Naive thymus-derived CD4-positive, alpha-beta T cell (primary cell): Measurements from ENCODE around the gene POLRMT. TPM values are rescaled to one million over a fixed set of nuclear protein-coding genes. Genes with fewer than 3 reads are reported as not detected.

Experiments
- ATAC-seq: fragments of 150-1000 bp; cut with Tn5 transposase; 2 replicates; pipeline ENCODE4 v1.10.0; 2021; ENCODE audit warnings: mild to moderate bottlenecking, moderate library complexity
- CTCF ChIA-PET: fragments of 350-600 bp; sonication (Branson Sonifier 250); formaldehyde crosslinking; loops from one replicate; lab custom pipeline; 2021; ENCODE audit warnings: antibody characterized with exemption; lab: Charles Lee
- POLR2A ChIA-PET: fragments of 350-600 bp; sonication (Branson Sonifier 250); formaldehyde crosslinking; loops from one replicate; lab custom pipeline; 2021; ENCODE audit warnings: antibody characterized with exemption, inconsistent platforms; lab: Charles Lee
- DNase-seq, 9 donors: peaks; one replicate each; pipeline versions ENCODE4 v3.0.0 to v3.0.0-alpha.2; 2020 to 2022; ENCODE audit warnings: mixed read lengths in 1 of 9
- H3K27ac ChIP-seq: one replicate; pipeline ENCODE4 v1.7.0; 2013; ENCODE audit warnings: mild to moderate bottlenecking, low read depth, low read length, moderate library complexity
- H3K27me3 ChIP-seq, 2 donors: one replicate each; pipeline ENCODE4 v1.7.0; 2013; ENCODE audit warnings: low read length in 2 of 2, mild to moderate bottlenecking in 2 of 2, moderate library complexity in 2 of 2; ENCODE audit not compliant: control insufficient read depth in 2 of 2, insufficient read depth in 2 of 2
- H3K36me3 ChIP-seq, 3 experiments: 1 replicate in 2 of 3; 2 replicates in 1 of 3; pipeline ENCODE4 v1.7.0; 2013; ENCODE audit warnings: low read length in 3 of 3, mild to moderate bottlenecking in 3 of 3, moderate library complexity in 1 of 3; ENCODE audit not compliant: insufficient read depth in 3 of 3, control insufficient read depth in 2 of 3
- H3K4me1 ChIP-seq, 2 donors: one replicate each; pipeline ENCODE4 v1.7.0; 2013; ENCODE audit warnings: low read length in 2 of 2, mild to moderate bottlenecking in 2 of 2, moderate library complexity in 1 of 2; ENCODE audit not compliant: control insufficient read depth in 2 of 2, insufficient read depth in 2 of 2
- H3K4me3 ChIP-seq: 2 replicates; pipeline ENCODE4 v1.7.0; 2013; ENCODE audit warnings: mild to moderate bottlenecking, low read length
- H3K9me3 ChIP-seq, 3 experiments: 1 replicate in 2 of 3; 2 replicates in 1 of 3; pipeline ENCODE4 v1.7.0; 2013; ENCODE audit warnings: low read length in 3 of 3; ENCODE audit not compliant: control insufficient read depth in 2 of 3
- H3K27ac Mint-ChIP-seq, 9 donors: one replicate each; pipeline ENCODE4 v1.8.0; 2020 to 2022; ENCODE audit warnings: mixed read lengths in 9 of 9, mild to moderate bottlenecking in 8 of 9, moderate library complexity in 5 of 9, inconsistent platforms in 2 of 9
- H3K27me3 Mint-ChIP-seq, 5 donors: one replicate each; pipeline ENCODE4 v1.8.0; 2021 to 2022; ENCODE audit warnings: mixed read lengths in 5 of 5, mild to moderate bottlenecking in 1 of 5
- H3K36me3 Mint-ChIP-seq, 5 donors: one replicate each; pipeline ENCODE4 v1.8.0; 2020 to 2022; ENCODE audit warnings: mixed read lengths in 5 of 5, mild to moderate bottlenecking in 3 of 5, inconsistent platforms in 1 of 5
- H3K4me1 Mint-ChIP-seq, 7 donors: one replicate each; pipeline ENCODE4 v1.8.0; 2020 to 2022; ENCODE audit warnings: mixed read lengths in 7 of 7, mild to moderate bottlenecking in 3 of 7, inconsistent platforms in 1 of 7
- H3K4me3 Mint-ChIP-seq, 10 donors: one replicate each; pipeline ENCODE4 v1.8.0; 2020 to 2022; ENCODE audit warnings: mild to moderate bottlenecking in 10 of 10, mixed read lengths in 10 of 10, moderate library complexity in 6 of 10, inconsistent platforms in 2 of 10
- H3K9me3 Mint-ChIP-seq, 11 donors: one replicate each; pipeline ENCODE4 v1.8.0; 2020 to 2022; ENCODE audit warnings: mixed read lengths in 11 of 11, mild to moderate bottlenecking in 4 of 11, inconsistent platforms in 1 of 11, moderate library complexity in 1 of 11
- intact Hi-C, 2 donors: fragments of 100-400 bp; cut with micrococcal nuclease; formaldehyde crosslinking; loops; one replicate each; pipeline ENCODE4 v1.15.1; 2023
- polyA plus RNA-seq, 2 donors: library from polyadenylated mRNA; unstranded; fragments of 300-500 nt; fragmentation: Illumina TruSeq; gene quantifications; one replicate each; pipeline ENCODE4 v1.2.3, GENCODE V29; 2021
- total RNA-seq, 6 experiments: library from RNA in 5 of 6; stranded (reverse) in 5 of 6; gene quantifications; 1 replicate in 5 of 6; 2 replicates in 1 of 6; pipeline ENCODE4 v1.2.3 and lab custom pipeline; 2021 to 2026

The POLRMT gene
- total and polyA plus RNA-seq, 7 experiments from 2014 or later, result 37.4 to 105 (median 67.9) TPM

DNA sequence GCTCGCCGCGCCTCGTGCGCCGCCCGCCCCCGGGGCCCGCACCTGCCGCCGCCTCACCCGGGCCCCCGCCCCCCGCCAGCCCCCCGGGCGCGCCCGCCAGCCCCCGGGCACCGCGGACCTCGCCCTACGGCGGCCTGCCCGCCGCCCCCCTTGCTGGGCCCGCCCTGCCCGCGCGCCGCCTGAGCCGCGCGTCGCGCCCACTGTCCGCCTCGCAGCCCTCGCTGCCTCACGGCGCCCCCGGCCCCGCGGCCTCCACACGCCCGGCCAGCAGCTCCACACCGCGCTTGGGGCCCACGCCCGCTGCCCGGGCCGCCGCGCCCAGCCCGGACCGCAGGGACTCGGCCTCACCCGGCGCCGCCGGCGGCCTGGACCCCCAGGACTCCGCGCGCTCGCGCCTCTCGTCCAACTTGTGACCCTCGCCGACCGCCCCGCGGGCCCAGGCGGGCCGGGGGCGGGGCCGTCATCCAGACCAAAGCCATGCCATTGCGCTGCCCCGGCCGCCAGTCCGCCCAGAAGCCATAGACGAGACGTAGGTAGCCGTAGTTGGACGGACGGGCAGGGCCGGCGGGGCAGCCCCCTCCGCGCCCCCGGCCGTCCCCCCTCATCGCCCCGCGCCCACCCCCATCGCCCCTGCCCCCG lies 17.2 kb downstream of the POLRMT start:
- no peaks in the 10 kb centered on the region for H3K27me3 Mint-ChIP-seq
- ATAC-seq (no peak), DNase-seq (no peak)
- no peak overlapping the region for H3K27ac Mint-ChIP-seq
- H3K4me1 ChIP-seq, result peaks cover 0 to 6% of the 10 kb centered on the region in 2 donors
- H3K4me3 ChIP-seq, result no peak overlapping the region
- ChIA-PET CTCF (no interaction called here), POLR2A (no interaction called here)
- H3K27ac ChIP-seq, result no peak overlapping the region
- peaks cover 0 to 40% (median 0%) of the 10 kb centered on the region in 3 experiments for H3K36me3 ChIP-seq
- H3K9me3 Mint-ChIP-seq, result no peaks in the 10 kb centered on the region
- H3K4me1 Mint-ChIP-seq, result peaks cover 0 to 13% (median 8%) of the 10 kb centered on the region in 7 donors
- no peaks in the 10 kb centered on the region for H3K27me3 ChIP-seq
- H3K36me3 Mint-ChIP-seq, result peaks cover 3 to 18% (median 4%) of the 10 kb centered on the region in 5 donors
- no peaks in the 10 kb centered on the region for H3K9me3 ChIP-seq
- peak overlapping the region in 1 of 10 donors; percentile 77 for H3K4me3 Mint-ChIP-seq
- intact Hi-C loops, result no loop called here

DNA sequence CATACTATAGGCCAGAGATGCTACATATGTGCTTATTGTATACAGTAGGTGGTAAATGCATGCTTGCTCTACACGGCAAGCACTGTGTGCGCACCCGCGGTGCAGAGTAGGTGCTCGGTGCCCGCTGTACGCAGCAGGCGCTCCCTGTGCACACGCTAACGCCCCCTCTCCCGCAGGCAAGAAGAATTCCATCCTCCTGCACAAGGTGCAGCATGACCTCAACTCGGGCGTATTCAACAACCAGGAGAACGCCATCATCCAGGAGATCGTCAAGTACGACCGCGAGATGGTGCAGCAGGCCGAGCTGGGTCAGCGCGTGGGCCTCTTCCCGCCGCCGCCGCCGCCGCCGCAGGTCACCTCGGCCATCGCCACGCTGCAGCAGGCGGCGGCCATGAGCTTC lies 17.7 kb downstream of the POLRMT start:
- CTCF ChIA-PET, result no interaction called here
- H3K36me3 ChIP-seq, result peaks cover 0 to 40% (median 0%) of the 10 kb centered on the region in 3 experiments
- Mint-ChIP-seq H3K27me3 (no peaks in the 10 kb centered on the region), H3K27ac (peak overlapping the region in 1 of 9 donors; percentile 14), H3K4me1 (peaks cover 0 to 19% (median 13%) of the 10 kb centered on the region in 7 donors), H3K36me3 (peaks cover 3 to 21% (median 4%) of the 10 kb centered on the region in 5 donors), H3K9me3 (no peaks in the 10 kb centered on the region), H3K4me3 (peak overlapping the region in 9 of 10 donors; percentile 33 to 77 (median 59))
- POLR2A ChIA-PET, result no interaction called here
- H3K27me3 ChIP-seq, result no peaks in the 10 kb centered on the region
- peaks cover 0 to 8% of the 10 kb centered on the region in 2 donors for H3K4me1 ChIP-seq
- intact Hi-C loops, result no loop called here
- H3K4me3 ChIP-seq, result no peak overlapping the region
- DNase-seq, result no peak
- no peak overlapping the region for H3K27ac ChIP-seq
- ATAC-seq, result no peak
- H3K9me3 ChIP-seq, result no peaks in the 10 kb centered on the region

GRCh38 chr19:613732-614567 lies 19.4 kb downstream of the POLRMT start:
- no peaks in the 10 kb centered on the region for H3K27me3 Mint-ChIP-seq
- Histone ChIP-seq H3K27ac (no peak overlapping the region), H3K9me3 (no peaks in the 10 kb centered on the region), H3K4me1 (peaks cover 11 to 12% of the 10 kb centered on the region in 2 donors), H3K4me3 (no peak overlapping the region), H3K27me3 (no peaks in the 10 kb centered on the region), H3K36me3 (peaks cover 0 to 24% (median 0%) of the 10 kb centered on the region in 3 experiments)
- no peak for ATAC-seq
- H3K4me1 Mint-ChIP-seq, result peaks cover 0 to 23% (median 17%) of the 10 kb centered on the region in 7 donors
- peak overlapping the region in 1 of 10 donors; percentile 67 for H3K4me3 Mint-ChIP-seq
- POLR2A ChIA-PET, result interaction anchor here (0.7 kb wide), 1 partner anchor 19 kb away, joined by 3 read pairs; no protein-coding TSS in a partner anchor
- peak overlapping the region in 1 of 9 donors; percentile 27 for H3K27ac Mint-ChIP-seq
- intact Hi-C loops, result loop anchor here in 1 of 2 donors (5.0 kb wide), 1 partner anchor 42 kb away; the partner anchor contains the start of gene BSG
- DNase-seq, result no peak
- peaks cover 2 to 17% (median 4%) of the 10 kb centered on the region in 5 donors for H3K36me3 Mint-ChIP-seq
- no peaks in the 10 kb centered on the region for H3K9me3 Mint-ChIP-seq
- CTCF ChIA-PET, result no interaction called here

- Histone ChIP-seq H3K27ac (no peak overlapping the region), H3K4me3 (no peak overlapping the region), H3K27me3 (no peaks in the 10 kb centered on the region), H3K36me3 (peaks cover 0 to 14% (median 0%) of the 10 kb centered on the region in 3 experiments), H3K9me3 (no peaks in the 10 kb centered on the region), H3K4me1 (peaks cover 12% of the 10 kb centered on the region in 2 donors)
- no peaks in the 10 kb centered on the region for H3K9me3 Mint-ChIP-seq
- ATAC-seq, result no peak
- peak overlapping the region in 1 of 10 donors; percentile 41 for H3K4me3 Mint-ChIP-seq
- H3K27ac Mint-ChIP-seq, result peak overlapping the region in 2 of 9 donors; percentile 28 to 30
- no peak for DNase-seq
- H3K4me1 Mint-ChIP-seq, result peaks cover 0 to 23% (median 17%) of the 10 kb centered on the region in 7 donors
- H3K27me3 Mint-ChIP-seq, result no peaks in the 10 kb centered on the region
- intact Hi-C loops, result loop anchor here in 1 of 2 donors (5.0 kb wide), 1 partner anchor 41 kb away; the partner anchor contains the start of gene BSG
- POLR2A ChIA-PET, result interaction anchor here (0.7 kb wide), 1 partner anchor 20 kb away, joined by 3 read pairs; no protein-coding TSS in a partner anchor
- CTCF ChIA-PET, result no interaction called here
- H3K36me3 Mint-ChIP-seq, result peaks cover 0 to 14% (median 4%) of the 10 kb centered on the region in 5 donors
Measured at GRCh38 chr19:612941-613340, 20.4 kb downstream of the POLRMT start.

GRCh38 chr19:611481-611868 lies 21.9 kb downstream of the POLRMT start:
- POLR2A ChIA-PET, result interaction anchor here (0.6 to 1.8 kb wide), 6 partner anchors 11 to 50 kb away, joined by 3 to 7 read pairs (median 4); no protein-coding TSS in a partner anchor
- H3K4me3 ChIP-seq, result peak overlapping the region; percentile 49
- peaks cover 12% of the 10 kb centered on the region in 2 donors for H3K4me1 ChIP-seq
- H3K36me3 ChIP-seq, result peaks cover 0 to 4% (median 0%) of the 10 kb centered on the region in 3 experiments
- Mint-ChIP-seq H3K27me3 (no peaks in the 10 kb centered on the region), H3K27ac (peak overlapping the region in 8 of 9 donors; percentile 80 to 98 (median 88)), H3K4me1 (peaks cover 0 to 23% (median 17%) of the 10 kb centered on the region in 7 donors), H3K4me3 (peak overlapping the region; percentile 83 to 97 (median 94)), H3K36me3 (peaks cover 0 to 14% (median 4%) of the 10 kb centered on the region in 5 donors), H3K9me3 (no peaks in the 10 kb centered on the region)
- peak in 1 of 9 donors; percentile 62 for DNase-seq
- intact Hi-C loops, result loop anchor here (1.0 to 5.0 kb wide), 6 partner anchors 22 to 100 kb away; partner anchors contain the start of genes BSG (in 2 of the 2) and POLRMT (in 1 of the 2)
- ATAC-seq, result peak; percentile 14
- CTCF ChIA-PET, result no interaction called here
- peak overlapping the region; percentile 75 for H3K27ac ChIP-seq
- H3K9me3 ChIP-seq, result no peaks in the 10 kb centered on the region
- H3K27me3 ChIP-seq, result no peaks in the 10 kb centered on the region
